Progenitor cell of endocrine pancreas (in vitro differentiated cells): ENCODE measurements around the gene MACROD2. TPM values are rescaled to one million over a fixed set of nuclear protein-coding genes. Genes with fewer than 3 reads are reported as not detected.

ENCODE experiments used
- DNase-seq: peaks from one replicate; pipeline ENCODE4 v3.0.0; 2021; ENCODE audit warnings: low spot score; ENCODE audit not compliant: unreplicated experiment
- H3K27ac Mint-ChIP-seq: 2 replicates; pipeline ENCODE4 v1.8.0; 2021; ENCODE audit warnings: mild to moderate bottlenecking, moderate library complexity, mixed read lengths
- H3K27me3 Mint-ChIP-seq: 2 replicates; pipeline ENCODE4 v1.8.0; 2021; ENCODE audit warnings: mixed read lengths
- H3K36me3 Mint-ChIP-seq: 2 replicates; pipeline ENCODE4 v1.8.0; 2022; ENCODE audit warnings: mixed read lengths; ENCODE audit not compliant: insufficient read depth
- H3K4me1 Mint-ChIP-seq: 2 replicates; pipeline ENCODE4 v1.8.0; 2021; ENCODE audit warnings: low read depth, mixed read lengths
- H3K4me3 Mint-ChIP-seq: 2 replicates; pipeline ENCODE4 v1.8.0; 2021; ENCODE audit warnings: low read depth, mild to moderate bottlenecking, moderate library complexity, mixed read lengths
- H3K9me3 Mint-ChIP-seq: 2 replicates; pipeline ENCODE4 v1.8.0; 2021; ENCODE audit warnings: low read depth, mixed read lengths
- CTCF ChIP-seq: fragments of 200-600 bp; sonication (generic); IDR thresholded peaks from one replicate; pipeline ENCODE4 v1.5.0; 2021; ENCODE audit warnings: antibody characterized with exemption, mild to moderate bottlenecking; ENCODE audit not compliant: unreplicated experiment
- total RNA-seq: library from RNA; stranded (reverse); gene quantifications from 2 replicates; pipeline ENCODE4 v1.2.1, GENCODE V29; 2021

Gene MACROD2
- total RNA-seq, 1 donor from 2014 or later = 7.6 TPM

- TF ChIP-seq CTCF = no peak
- no peak overlapping the region for H3K27ac Mint-ChIP-seq
- H3K4me1 Mint-ChIP-seq = no peaks in the 10 kb centered on the region
- no peak for DNase-seq
- no peaks in the 10 kb centered on the region for H3K27me3 Mint-ChIP-seq
- no peak overlapping the region for H3K4me3 Mint-ChIP-seq
- no peaks in the 10 kb centered on the region for H3K9me3 Mint-ChIP-seq
- no peaks in the 10 kb centered on the region for H3K36me3 Mint-ChIP-seq
Observed at GRCh38 chr20:14234666-14235295, 239.5 kb downstream of the MACROD2 start.

- Mint-ChIP-seq H3K27me3 (no peaks in the 10 kb centered on the region), H3K4me1 (no peaks in the 10 kb centered on the region), H3K4me3 (no peak overlapping the region), H3K36me3 (no peaks in the 10 kb centered on the region), H3K9me3 (no peaks in the 10 kb centered on the region), H3K27ac (no peak overlapping the region)
- no peak for TF ChIP-seq CTCF
- DNase-seq = no peak
Observed at GRCh38 chr20:14235355-14235754, 240.0 kb downstream of the MACROD2 start.

GRCh38 chr20:14245368-14245970 is 250.2 kb downstream of the MACROD2 start:
- Mint-ChIP-seq H3K36me3 (no peaks in the 10 kb centered on the region), H3K9me3 (no peaks in the 10 kb centered on the region), H3K4me1 (no peaks in the 10 kb centered on the region), H3K27me3 (no peaks in the 10 kb centered on the region), H3K27ac (no peak overlapping the region), H3K4me3 (no peak overlapping the region)
- no peak for TF ChIP-seq CTCF
- no peak for DNase-seq

- no peak for TF ChIP-seq CTCF
- peaks cover 11% of the 10 kb centered on the region for H3K9me3 Mint-ChIP-seq
- no peaks in the 10 kb centered on the region for H3K36me3 Mint-ChIP-seq
- no peak overlapping the region for H3K4me3 Mint-ChIP-seq
- no peak overlapping the region for H3K27ac Mint-ChIP-seq
- no peak for DNase-seq
- no peaks in the 10 kb centered on the region for H3K27me3 Mint-ChIP-seq
- H3K4me1 Mint-ChIP-seq = no peaks in the 10 kb centered on the region
Observed at GRCh38 chr20:14259689-14260088, 264.4 kb downstream of the MACROD2 start.

GRCh38 chr20:14260367-14260766 is 265.1 kb downstream of the MACROD2 start:
- Mint-ChIP-seq H3K27ac (no peak overlapping the region), H3K27me3 (no peaks in the 10 kb centered on the region), H3K4me3 (no peak overlapping the region), H3K9me3 (peaks cover 11% of the 10 kb centered on the region), H3K4me1 (no peaks in the 10 kb centered on the region), H3K36me3 (no peaks in the 10 kb centered on the region)
- no peak for DNase-seq
- TF ChIP-seq CTCF = no peak
